SK-N-MC (cell line): Measurements from ENCODE around the gene SRSF12.

Source experiments
- DNase-seq: peaks from one replicate; pipeline ENCODE4 v3.0.0-alpha.2; 2011; ENCODE audit warnings: low read depth, low spot score
- H3K27ac ChIP-seq: fragments of 200-600 bp; sonication (generic); 2 replicates; pipeline ENCODE4 v1.5.1; 2016; ENCODE audit warnings: mixed run types
- H3K36me3 ChIP-seq: fragments of 200-600 bp; sonication (generic); 2 replicates; pipeline ENCODE4 v1.6.1; 2017; ENCODE audit warnings: antibody characterized with exemption, low read length, mixed read lengths; ENCODE audit not compliant: insufficient read depth
- H3K4me3 ChIP-seq: fragments of 200-600 bp; sonication (generic); 2 replicates; pipeline ENCODE4 v1.5.1; 2016
- H3K9ac ChIP-seq: fragments of 200-600 bp; sonication (generic); 2 replicates; pipeline ENCODE4 v1.8.0; 2017; ENCODE audit warnings: mixed run types, mixed read lengths; ENCODE audit not compliant: insufficient read length
- H3K9me3 ChIP-seq: fragments of 200-600 bp; sonication (generic); 2 replicates; pipeline ENCODE4 v1.6.1; 2017; ENCODE audit warnings: low read depth, mild to moderate bottlenecking, antibody characterized with exemption, low read length, moderate library complexity, mixed read lengths
- EZH2 ChIP-seq: fragments of 200-600 bp; sonication (generic); IDR thresholded peaks from one replicate; pipeline ENCODE4 v1.6.1; 2017; ENCODE audit warnings: antibody characterized with exemption
- FOXP2 ChIP-seq: optimal IDR thresholded peaks from 2 replicates; pipeline ENCODE3; 2011; ENCODE audit warnings: mild to moderate bottlenecking, moderate library complexity; ENCODE audit not compliant: insufficient read depth; ENCODE audit errors: extremely low read length, control extremely low read depth
- POLR2AphosphoS5 ChIP-seq: IDR thresholded peaks from 2 replicates; pipeline ENCODE4 v1.6.1; 2012; ENCODE audit warnings: mild to moderate bottlenecking, low read depth, low read length, borderline replicate concordance

SRSF12 gene

GRCh38 chr6:89117211-89118108 is at the start of gene SRSF12:
Gene SRSF12 (minus strand): TSS chr6:89118071. CDS start chr6:89117887, 184 bp downstream.
- no peaks in the 10 kb centered on the region for H3K36me3 ChIP-seq
- H3K27ac ChIP-seq = no peak within 1 kb of the TSS
- H3K9ac ChIP-seq = peak within 1 kb of the TSS; percentile 69
- peak within 1 kb of the TSS; percentile 76 for H3K4me3 ChIP-seq
- no peaks in the 10 kb centered on the region for H3K9me3 ChIP-seq
- DNase-seq = no peak
- TF ChIP-seq FOXP2 = no peak
- peak; percentile 22; the same call in 1 of the 2 replicates for TF ChIP-seq POLR2AphosphoS5

GRCh38 chr6:89162047-89162371 is 44.1 kb upstream of the SRSF12 start:
- Histone ChIP-seq H3K36me3 (peaks cover 76% of the 10 kb centered on the region), H3K27ac (no peak overlapping the region), H3K4me3 (no peak overlapping the region), H3K9me3 (no peaks in the 10 kb centered on the region), H3K9ac (no peak overlapping the region)
- no peak for TF ChIP-seq FOXP2
- TF ChIP-seq POLR2AphosphoS5 = no peak
- no peak for TF ChIP-seq EZH2
- DNase-seq = no peak

- no peak for DNase-seq
- H3K9ac ChIP-seq = no peak overlapping the region
- H3K4me3 ChIP-seq = no peak overlapping the region
- H3K9me3 ChIP-seq = no peaks in the 10 kb centered on the region
- TF ChIP-seq POLR2AphosphoS5 (no peak), FOXP2 (no peak), EZH2 (no peak)
- peaks cover 78% of the 10 kb centered on the region for H3K36me3 ChIP-seq
- H3K27ac ChIP-seq = no peak overlapping the region
Measured at GRCh38 chr6:89161326-89162046, 43.6 kb upstream of the SRSF12 start.

- H3K27ac ChIP-seq = no peak overlapping the region
Measured at GRCh38 chr6:89160331-89161092, 42.6 kb upstream of the SRSF12 start.

GRCh38 chr6:89154131-89154530 is 36.3 kb upstream of the SRSF12 start:
- Histone ChIP-seq H3K4me3 (no peak overlapping the region), H3K9ac (no peak overlapping the region), H3K36me3 (peaks cover 64% of the 10 kb centered on the region), H3K9me3 (no peaks in the 10 kb centered on the region), H3K27ac (no peak overlapping the region)
- DNase-seq = no peak
- TF ChIP-seq FOXP2 (no peak), POLR2AphosphoS5 (no peak), EZH2 (no peak)

More at GRCh38 chr6:89160331-89161092, 42.6 kb upstream of the SRSF12 start:
- H3K9ac ChIP-seq = no peak overlapping the region
- DNase-seq = no peak
- no peak overlapping the region for H3K4me3 ChIP-seq
- no peaks in the 10 kb centered on the region for H3K9me3 ChIP-seq
- H3K36me3 ChIP-seq = peaks cover 79% of the 10 kb centered on the region
- TF ChIP-seq POLR2AphosphoS5 = no peak
- TF ChIP-seq EZH2 = no peak
- no peak for TF ChIP-seq FOXP2

- TF ChIP-seq EZH2 (no peak), POLR2AphosphoS5 (no peak), FOXP2 (no peak)
- Histone ChIP-seq H3K4me3 (peak overlapping the region; percentile 11), H3K36me3 (peaks cover 29% of the 10 kb centered on the region), H3K9me3 (no peaks in the 10 kb centered on the region), H3K9ac (peak overlapping the region; percentile 1), H3K27ac (no peak overlapping the region)
- DNase-seq = no peak
Measured at GRCh38 chr6:89148016-89148750, 30.3 kb upstream of the SRSF12 start.
